Measurements from ENCODE around the gene TOMM22.

- TF ChIP-seq, protein P1, sequence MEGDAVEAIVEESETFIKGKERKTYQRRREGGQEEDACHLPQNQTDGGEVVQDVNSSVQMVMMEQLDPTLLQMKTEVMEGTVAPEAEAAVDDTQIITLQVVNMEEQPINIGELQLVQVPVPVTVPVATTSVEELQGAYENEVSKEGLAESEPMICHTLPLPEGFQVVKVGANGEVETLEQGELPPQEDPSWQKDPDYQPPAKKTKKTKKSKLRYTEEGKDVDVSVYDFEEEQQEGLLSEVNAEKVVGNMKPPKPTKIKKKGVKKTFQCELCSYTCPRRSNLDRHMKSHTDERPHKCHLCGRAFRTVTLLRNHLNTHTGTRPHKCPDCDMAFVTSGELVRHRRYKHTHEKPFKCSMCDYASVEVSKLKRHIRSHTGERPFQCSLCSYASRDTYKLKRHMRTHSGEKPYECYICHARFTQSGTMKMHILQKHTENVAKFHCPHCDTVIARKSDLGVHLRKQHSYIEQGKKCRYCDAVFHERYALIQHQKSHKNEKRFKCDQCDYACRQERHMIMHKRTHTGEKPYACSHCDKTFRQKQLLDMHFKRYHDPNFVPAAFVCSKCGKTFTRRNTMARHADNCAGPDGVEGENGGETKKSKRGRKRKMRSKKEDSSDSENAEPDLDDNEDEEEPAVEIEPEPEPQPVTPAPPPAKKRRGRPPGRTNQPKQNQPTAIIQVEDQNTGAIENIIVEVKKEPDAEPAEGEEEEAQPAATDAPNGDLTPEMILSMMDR (conservative IDR thresholded peaks at IDR 0.05 in 1 of 2, IDR thresholded peaks at IDR 0.05 in 1 of 2; ENCODE audit: extremely low read depth in 1 of 2, insufficient read depth in 1 of 2, low read depth in 1 of 2, low read length in 2 of 2), result no peak
- no peak for TF ChIP-seq EZH2 (IDR thresholded peaks at IDR 0.05; ENCODE audit: borderline replicate concordance, low read length)
These were observed 45.4 kb downstream of the TOMM22 start for GRCh38 chr22:38727123-38727522.

Data from mammary epithelial cell (primary cell).